Peyer's patch (tissue), 4 donors: ENCODE results near the gene SLC25A27.

Source experiments
- CTCF ChIP-seq, 6 experiments: fragments of 450-650 bp in 4 of 6; fragments of 200-600 bp in 2 of 6; sonication (generic) in 1 of 6; IDR thresholded peaks; one replicate each; pipeline ENCODE4 v1.5.1; 2017 to 2019; ENCODE audit warnings: antibody characterized with exemption in 6 of 6, mild to moderate bottlenecking in 3 of 6, moderate library complexity in 1 of 6
- POLR2A ChIP-seq, 2 donors: fragments of 450-650 bp; IDR thresholded peaks; one replicate each; pipeline ENCODE4 v1.5.1; 2017; ENCODE audit warnings: antibody characterized with exemption in 2 of 2, mild to moderate bottlenecking in 2 of 2, moderate library complexity in 2 of 2

- TF ChIP-seq CTCF (IDR thresholded peaks at IDR 0.05), result no peak
- no peak for TF ChIP-seq POLR2A (IDR thresholded peaks at IDR 0.05)
Observed at GRCh38 chr6:46690911-46691451, 38.2 kb downstream of the SLC25A27 start.
